GM10266 (cell line): Measurements from ENCODE around the gene RASGRF2.

Source experiments
- DNase-seq: peaks from one replicate; pipeline ENCODE4 v3.0.0; 2012; ENCODE audit errors: extremely low spot score
- TF ChIP-seq, protein P1 (sequence below): IDR thresholded peaks from 2 replicates; pipeline ENCODE4 v1.5.1; 2012; ENCODE audit warnings: mild to moderate bottlenecking, low read depth; ENCODE audit not compliant: control insufficient read depth, insufficient read depth; ENCODE audit errors: missing control alignments

The RASGRF2 gene

GRCh38 chr5:81230416-81230815 is 270.3 kb downstream of the RASGRF2 start:
- TF ChIP-seq, protein P1, sequence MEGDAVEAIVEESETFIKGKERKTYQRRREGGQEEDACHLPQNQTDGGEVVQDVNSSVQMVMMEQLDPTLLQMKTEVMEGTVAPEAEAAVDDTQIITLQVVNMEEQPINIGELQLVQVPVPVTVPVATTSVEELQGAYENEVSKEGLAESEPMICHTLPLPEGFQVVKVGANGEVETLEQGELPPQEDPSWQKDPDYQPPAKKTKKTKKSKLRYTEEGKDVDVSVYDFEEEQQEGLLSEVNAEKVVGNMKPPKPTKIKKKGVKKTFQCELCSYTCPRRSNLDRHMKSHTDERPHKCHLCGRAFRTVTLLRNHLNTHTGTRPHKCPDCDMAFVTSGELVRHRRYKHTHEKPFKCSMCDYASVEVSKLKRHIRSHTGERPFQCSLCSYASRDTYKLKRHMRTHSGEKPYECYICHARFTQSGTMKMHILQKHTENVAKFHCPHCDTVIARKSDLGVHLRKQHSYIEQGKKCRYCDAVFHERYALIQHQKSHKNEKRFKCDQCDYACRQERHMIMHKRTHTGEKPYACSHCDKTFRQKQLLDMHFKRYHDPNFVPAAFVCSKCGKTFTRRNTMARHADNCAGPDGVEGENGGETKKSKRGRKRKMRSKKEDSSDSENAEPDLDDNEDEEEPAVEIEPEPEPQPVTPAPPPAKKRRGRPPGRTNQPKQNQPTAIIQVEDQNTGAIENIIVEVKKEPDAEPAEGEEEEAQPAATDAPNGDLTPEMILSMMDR = no peak
- DNase-seq = no peak

DNA sequence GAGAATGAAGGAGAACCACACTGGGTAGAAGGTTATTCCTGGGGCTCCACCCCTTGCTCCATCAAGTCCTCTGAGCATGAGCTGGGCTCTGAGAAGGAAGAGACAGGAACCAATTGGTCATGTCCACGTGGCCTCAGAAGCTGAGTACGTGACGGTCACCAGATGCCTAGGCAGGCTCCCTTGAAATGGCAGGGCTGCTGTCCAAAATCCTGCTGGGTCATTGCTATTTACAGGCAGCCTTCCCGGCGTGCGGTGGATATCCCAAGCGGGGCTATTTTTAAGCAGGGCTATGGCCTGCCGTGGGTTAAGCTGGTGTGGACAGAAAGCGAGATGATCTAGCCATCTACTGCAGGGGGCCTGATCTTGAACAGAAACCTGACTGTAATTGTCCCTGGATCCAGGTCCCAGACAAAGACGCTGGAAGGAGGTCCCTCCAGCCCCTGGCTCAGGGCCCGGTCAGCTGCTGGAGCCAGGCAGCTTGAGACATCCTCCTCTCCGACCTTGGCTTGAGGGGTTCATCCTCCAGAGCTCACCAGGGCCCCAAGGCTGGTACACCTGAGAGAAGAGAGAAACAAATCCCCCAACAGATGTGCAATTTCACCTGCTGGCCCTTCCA is 272.4 kb downstream of the RASGRF2 start:
- TF ChIP-seq, protein P1 = no peak
- no peak for DNase-seq

- TF ChIP-seq, protein P1 = no peak
- no peak for DNase-seq
Measured at GRCh38 chr5:81233080-81233634, 273.0 kb downstream of the RASGRF2 start, which contains the start of gene CKMT2. Gene CKMT2, plus strand, starts transcription at chr5:81233322. Its CDS starts 17,811 bp downstream, at chr5:81251133.

- TF ChIP-seq, protein P1 = no peak
- no peak for DNase-seq
Measured at GRCh38 chr5:81234299-81234698, 274.1 kb downstream of the RASGRF2 start.

- TF ChIP-seq, protein P1 = no peak
- DNase-seq = no peak
Measured at GRCh38 chr5:81234801-81235200, 274.6 kb downstream of the RASGRF2 start.

- TF ChIP-seq, protein P1 = no peak
Measured at GRCh38 chr5:81235287-81236072, 275.3 kb downstream of the RASGRF2 start.

GRCh38 chr5:81238460-81238859 is 278.3 kb downstream of the RASGRF2 start:
- TF ChIP-seq, protein P1 = no peak
- no peak for DNase-seq

More at GRCh38 chr5:81235287-81236072, 275.3 kb downstream of the RASGRF2 start:
- no peak for DNase-seq
